Liver (tissue), 9 donors: Measurements from ENCODE around the gene HOXA1. TPM values are rescaled to one million over a fixed set of nuclear protein-coding genes. Genes with fewer than 3 reads are reported as not detected.

Source experiments
- DNase-seq: peaks from one replicate; pipeline ENCODE4 v3.0.0-alpha.2; 2017; ENCODE audit warnings: low spot score
- H3K27ac ChIP-seq, 2 donors: one replicate each; pipeline ENCODE4 v1.7.0; 2013; ENCODE audit warnings: inconsistent platforms in 2 of 2, low read length in 2 of 2, control low read depth in 1 of 2, low read depth in 1 of 2, mild to moderate bottlenecking in 1 of 2
- H3K27me3 ChIP-seq, 4 donors: one replicate each; pipeline versions ENCODE4 v1.6.1 to v1.7.0; 2013; ENCODE audit warnings: low read length in 3 of 4, inconsistent platforms in 1 of 4, mild to moderate bottlenecking in 1 of 4, moderate library complexity in 1 of 4; ENCODE audit not compliant: control insufficient read depth in 4 of 4, insufficient read depth in 4 of 4
- H3K36me3 ChIP-seq, 4 donors: one replicate each; pipeline versions ENCODE4 v1.6.1 to v1.7.0; 2013; ENCODE audit warnings: low read length in 3 of 4, mild to moderate bottlenecking in 3 of 4, low read depth in 1 of 4, moderate library complexity in 1 of 4; ENCODE audit not compliant: control insufficient read depth in 4 of 4, insufficient read depth in 3 of 4
- H3K4me1 ChIP-seq, 4 donors: one replicate each; pipeline versions ENCODE4 v1.6.1 to v1.7.0; 2013; ENCODE audit warnings: low read length in 3 of 4, mild to moderate bottlenecking in 3 of 4, moderate library complexity in 1 of 4; ENCODE audit not compliant: control insufficient read depth in 4 of 4, insufficient read depth in 4 of 4
- H3K4me3 ChIP-seq, 3 donors: one replicate each; pipeline versions ENCODE4 v1.6.1 to v1.7.0; 2013; ENCODE audit warnings: low read length in 3 of 3, control low read depth in 1 of 3, low read depth in 1 of 3, mild to moderate bottlenecking in 1 of 3
- H3K9ac ChIP-seq, 2 donors: one replicate each; pipeline ENCODE4 v1.7.0; 2013; ENCODE audit warnings: low read length in 2 of 2, mild to moderate bottlenecking in 2 of 2, moderate library complexity in 2 of 2, control low read depth in 1 of 2, low read depth in 1 of 2
- H3K9me3 ChIP-seq, 4 donors: one replicate each; pipeline versions ENCODE4 v1.6.1 to v1.7.0; 2013; ENCODE audit warnings: low read length in 3 of 4; ENCODE audit not compliant: control insufficient read depth in 4 of 4
- ATF3 ChIP-seq: IDR thresholded peaks from 2 replicates; pipeline ENCODE4 v1.6.1; 2016; ENCODE audit warnings: antibody characterized with exemption
- EGR1 ChIP-seq, 2 donors: IDR thresholded peaks; 2 replicates each; pipeline ENCODE4 v1.6.1; 2016 to 2018; ENCODE audit warnings: antibody characterized with exemption in 2 of 2, low read depth in 2 of 2
- FOXA1 ChIP-seq: IDR thresholded peaks from 2 replicates; pipeline ENCODE4 v1.6.1; 2016; ENCODE audit warnings: antibody characterized with exemption
- FOXA2 ChIP-seq: IDR thresholded peaks from 2 replicates; pipeline ENCODE4 v1.6.1; 2016; ENCODE audit warnings: antibody characterized with exemption
- GABPA ChIP-seq, 2 donors: IDR thresholded peaks in 1 of 2; conservative IDR thresholded peaks in 1 of 2; 2 replicates each; pipeline ENCODE4 v1.6.1; 2016; ENCODE audit warnings: antibody characterized with exemption in 2 of 2, mild to moderate bottlenecking in 1 of 2, moderate library complexity in 1 of 2
- HNF4A ChIP-seq, 2 donors: conservative IDR thresholded peaks; 2 replicates each; pipeline ENCODE4 v1.6.1; 2016; ENCODE audit warnings: antibody characterized with exemption in 2 of 2, mild to moderate bottlenecking in 2 of 2
- HNF4G ChIP-seq: IDR thresholded peaks from 2 replicates; pipeline ENCODE4 v1.6.1; 2016; ENCODE audit warnings: antibody characterized with exemption
- JUND ChIP-seq, 2 donors: IDR thresholded peaks; 2 replicates each; pipeline ENCODE4 v1.6.1; 2016; ENCODE audit warnings: antibody characterized with exemption in 2 of 2
- NR2F2 ChIP-seq: IDR thresholded peaks from 2 replicates; pipeline ENCODE4 v1.6.1; 2016; ENCODE audit warnings: antibody characterized with exemption
- RAD21 ChIP-seq, 2 donors: IDR thresholded peaks; 2 replicates each; pipeline ENCODE4 v1.6.1; 2016; ENCODE audit warnings: antibody characterized with exemption in 2 of 2, mild to moderate bottlenecking in 2 of 2
- RXRA ChIP-seq, 2 donors: IDR thresholded peaks; 2 replicates each; pipeline ENCODE4 v1.6.1; 2017 to 2018; ENCODE audit warnings: antibody characterized with exemption in 2 of 2, mild to moderate bottlenecking in 1 of 2
- SP1 ChIP-seq: IDR thresholded peaks from 2 replicates; pipeline ENCODE4 v1.6.1; 2018; ENCODE audit warnings: antibody characterized with exemption, mild to moderate bottlenecking
- TAF1 ChIP-seq: conservative IDR thresholded peaks from 2 replicates; pipeline ENCODE4 v1.6.1; 2016; ENCODE audit warnings: antibody characterized with exemption, mild to moderate bottlenecking
- YY1 ChIP-seq: IDR thresholded peaks from 2 replicates; pipeline ENCODE4 v1.6.1; 2016; ENCODE audit warnings: antibody characterized with exemption, mild to moderate bottlenecking
- WGBS: extraction: QIAGEN DNeasy Blood & Tissue Kit; methylation state at CpG from one replicate; pipeline ENCODE4 v1.1.7; 2013; 5-methylcytosine and 5-hydroxymethylcytosine counted together
- polyA plus RNA-seq, 2 donors: library from polyadenylated mRNA; stranded (reverse) in 1 of 2; unstranded in 1 of 2; fragments of 200-250 nt in 1 of 2; fragments of >200 nt in 1 of 2; fragmentation: Nextera tagmentation in 1 of 2; extraction: Ambion mirVana in 1 of 2; gene quantifications; one replicate each; pipeline versions ENCODE4 v1.2.1 to v1.2.3, GENCODE V29; 2013 to 2015
- total RNA-seq, 2 donors: library from RNA; depleted of rRNA; stranded (reverse); fragments of >200 nt; gene quantifications; one replicate each; pipeline ENCODE4 v1.2.3, GENCODE V29; 2014
- TF ChIP-seq, protein P1 (sequence below): IDR thresholded peaks from 2 replicates; pipeline ENCODE4 v1.6.1; 2016; ENCODE audit warnings: antibody characterized with exemption, mild to moderate bottlenecking
- TF ChIP-seq, protein P2 (sequence below): fragments of 150-350 bp; IDR thresholded peaks from 2 replicates; pipeline ENCODE4 v1.5.1; 2017; ENCODE audit warnings: improper control_type of control experiment, low read depth, low read length; ENCODE audit not compliant: missing input control
- TF ChIP-seq, protein P3 (sequence below): IDR thresholded peaks from 2 replicates; pipeline ENCODE4 v1.6.1; 2016; ENCODE audit warnings: antibody characterized with exemption
- TF ChIP-seq, protein P4 (sequence below): IDR thresholded peaks from 2 replicates; pipeline ENCODE4 v1.6.1; 2016; ENCODE audit warnings: antibody characterized with exemption
- donor health status: healthy.
- donor health status: healthy.
- donor health status: healthy.
- donor health status: healthy.
- donor health status: healthy.

The HOXA1 gene
- total and polyA plus RNA-seq, 4 donors: 0.08 to 0.28 (median 0.21) TPM

DNA sequence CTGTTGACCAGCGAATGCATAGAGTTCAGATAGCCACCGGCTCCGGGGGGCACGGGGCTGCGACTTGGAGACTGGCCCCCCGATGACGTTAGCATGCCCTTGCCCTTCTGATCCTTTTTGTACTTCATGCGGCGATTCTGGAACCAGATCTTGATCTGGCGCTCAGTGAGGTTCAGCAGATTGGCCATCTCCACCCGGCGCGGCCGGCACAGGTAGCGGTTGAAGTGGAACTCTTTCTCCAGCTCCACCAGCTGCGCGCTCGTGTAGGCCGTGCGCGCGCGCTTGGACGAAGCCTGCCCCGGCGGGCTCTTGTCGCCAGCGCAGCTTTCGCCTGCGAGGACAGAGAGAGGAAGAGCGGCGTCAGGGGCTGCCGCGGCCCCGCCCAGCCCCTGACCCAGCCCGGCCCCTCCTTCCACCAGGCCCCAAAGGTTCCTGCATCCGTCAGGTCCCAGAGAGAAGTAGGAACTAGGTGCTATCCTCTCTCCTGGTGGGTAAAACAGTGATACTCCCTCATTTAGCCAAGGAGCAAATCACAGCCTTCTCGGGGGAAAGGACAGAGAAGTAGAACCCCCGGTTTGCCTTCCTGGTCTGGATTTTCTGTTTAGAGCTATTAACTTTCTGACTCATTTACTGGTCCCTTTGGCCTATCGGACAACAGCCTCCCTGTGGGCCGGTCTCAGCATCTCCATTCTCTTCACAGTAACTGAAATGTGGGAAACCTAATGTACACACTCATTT, 12.8 kb upstream of the HOXA1 start:
- H3K36me3 ChIP-seq: no peaks in the 10 kb centered on the region
- TF ChIP-seq EGR1 (IDR thresholded peaks at IDR 0.05; ENCODE audit: low read depth in 2 of 2): no peak
- no peak for TF ChIP-seq SP1
- TF ChIP-seq NR2F2: no peak
- no peak for TF ChIP-seq JUND (IDR thresholded peaks at IDR 0.05)
- TF ChIP-seq RXRA (IDR thresholded peaks at IDR 0.05): no peak
- no peak for TF ChIP-seq YY1
- TF ChIP-seq HNF4A (conservative IDR thresholded peaks at IDR 0.05): no peak
- TF ChIP-seq ATF3: no peak
- TF ChIP-seq, protein P1, sequence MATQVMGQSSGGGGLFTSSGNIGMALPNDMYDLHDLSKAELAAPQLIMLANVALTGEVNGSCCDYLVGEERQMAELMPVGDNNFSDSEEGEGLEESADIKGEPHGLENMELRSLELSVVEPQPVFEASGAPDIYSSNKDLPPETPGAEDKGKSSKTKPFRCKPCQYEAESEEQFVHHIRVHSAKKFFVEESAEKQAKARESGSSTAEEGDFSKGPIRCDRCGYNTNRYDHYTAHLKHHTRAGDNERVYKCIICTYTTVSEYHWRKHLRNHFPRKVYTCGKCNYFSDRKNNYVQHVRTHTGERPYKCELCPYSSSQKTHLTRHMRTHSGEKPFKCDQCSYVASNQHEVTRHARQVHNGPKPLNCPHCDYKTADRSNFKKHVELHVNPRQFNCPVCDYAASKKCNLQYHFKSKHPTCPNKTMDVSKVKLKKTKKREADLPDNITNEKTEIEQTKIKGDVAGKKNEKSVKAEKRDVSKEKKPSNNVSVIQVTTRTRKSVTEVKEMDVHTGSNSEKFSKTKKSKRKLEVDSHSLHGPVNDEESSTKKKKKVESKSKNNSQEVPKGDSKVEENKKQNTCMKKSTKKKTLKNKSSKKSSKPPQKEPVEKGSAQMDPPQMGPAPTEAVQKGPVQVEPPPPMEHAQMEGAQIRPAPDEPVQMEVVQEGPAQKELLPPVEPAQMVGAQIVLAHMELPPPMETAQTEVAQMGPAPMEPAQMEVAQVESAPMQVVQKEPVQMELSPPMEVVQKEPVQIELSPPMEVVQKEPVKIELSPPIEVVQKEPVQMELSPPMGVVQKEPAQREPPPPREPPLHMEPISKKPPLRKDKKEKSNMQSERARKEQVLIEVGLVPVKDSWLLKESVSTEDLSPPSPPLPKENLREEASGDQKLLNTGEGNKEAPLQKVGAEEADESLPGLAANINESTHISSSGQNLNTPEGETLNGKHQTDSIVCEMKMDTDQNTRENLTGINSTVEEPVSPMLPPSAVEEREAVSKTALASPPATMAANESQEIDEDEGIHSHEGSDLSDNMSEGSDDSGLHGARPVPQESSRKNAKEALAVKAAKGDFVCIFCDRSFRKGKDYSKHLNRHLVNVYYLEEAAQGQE: no peak
- TF ChIP-seq, protein P2, sequence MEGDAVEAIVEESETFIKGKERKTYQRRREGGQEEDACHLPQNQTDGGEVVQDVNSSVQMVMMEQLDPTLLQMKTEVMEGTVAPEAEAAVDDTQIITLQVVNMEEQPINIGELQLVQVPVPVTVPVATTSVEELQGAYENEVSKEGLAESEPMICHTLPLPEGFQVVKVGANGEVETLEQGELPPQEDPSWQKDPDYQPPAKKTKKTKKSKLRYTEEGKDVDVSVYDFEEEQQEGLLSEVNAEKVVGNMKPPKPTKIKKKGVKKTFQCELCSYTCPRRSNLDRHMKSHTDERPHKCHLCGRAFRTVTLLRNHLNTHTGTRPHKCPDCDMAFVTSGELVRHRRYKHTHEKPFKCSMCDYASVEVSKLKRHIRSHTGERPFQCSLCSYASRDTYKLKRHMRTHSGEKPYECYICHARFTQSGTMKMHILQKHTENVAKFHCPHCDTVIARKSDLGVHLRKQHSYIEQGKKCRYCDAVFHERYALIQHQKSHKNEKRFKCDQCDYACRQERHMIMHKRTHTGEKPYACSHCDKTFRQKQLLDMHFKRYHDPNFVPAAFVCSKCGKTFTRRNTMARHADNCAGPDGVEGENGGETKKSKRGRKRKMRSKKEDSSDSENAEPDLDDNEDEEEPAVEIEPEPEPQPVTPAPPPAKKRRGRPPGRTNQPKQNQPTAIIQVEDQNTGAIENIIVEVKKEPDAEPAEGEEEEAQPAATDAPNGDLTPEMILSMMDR: no peak
- TF ChIP-seq HNF4G: no peak
- TF ChIP-seq TAF1: no peak
- TF ChIP-seq, protein P3, sequence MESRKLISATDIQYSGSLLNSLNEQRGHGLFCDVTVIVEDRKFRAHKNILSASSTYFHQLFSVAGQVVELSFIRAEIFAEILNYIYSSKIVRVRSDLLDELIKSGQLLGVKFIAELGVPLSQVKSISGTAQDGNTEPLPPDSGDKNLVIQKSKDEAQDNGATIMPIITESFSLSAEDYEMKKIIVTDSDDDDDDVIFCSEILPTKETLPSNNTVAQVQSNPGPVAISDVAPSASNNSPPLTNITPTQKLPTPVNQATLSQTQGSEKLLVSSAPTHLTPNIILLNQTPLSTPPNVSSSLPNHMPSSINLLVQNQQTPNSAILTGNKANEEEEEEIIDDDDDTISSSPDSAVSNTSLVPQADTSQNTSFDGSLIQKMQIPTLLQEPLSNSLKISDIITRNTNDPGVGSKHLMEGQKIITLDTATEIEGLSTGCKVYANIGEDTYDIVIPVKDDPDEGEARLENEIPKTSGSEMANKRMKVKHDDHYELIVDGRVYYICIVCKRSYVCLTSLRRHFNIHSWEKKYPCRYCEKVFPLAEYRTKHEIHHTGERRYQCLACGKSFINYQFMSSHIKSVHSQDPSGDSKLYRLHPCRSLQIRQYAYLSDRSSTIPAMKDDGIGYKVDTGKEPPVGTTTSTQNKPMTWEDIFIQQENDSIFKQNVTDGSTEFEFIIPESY: no peak
- TF ChIP-seq, protein P4, sequence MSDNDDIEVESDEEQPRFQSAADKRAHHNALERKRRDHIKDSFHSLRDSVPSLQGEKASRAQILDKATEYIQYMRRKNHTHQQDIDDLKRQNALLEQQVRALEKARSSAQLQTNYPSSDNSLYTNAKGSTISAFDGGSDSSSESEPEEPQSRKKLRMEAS: no peak
- no peak for TF ChIP-seq GABPA (IDR thresholded peaks at IDR 0.05 in 1 of 2, conservative IDR thresholded peaks at IDR 0.05 in 1 of 2)
- TF ChIP-seq RAD21 (IDR thresholded peaks at IDR 0.05): no peak
- no peak for TF ChIP-seq FOXA2
- no peak for TF ChIP-seq FOXA1
- H3K4me1 ChIP-seq: peaks cover 0 to 3% (median 1%) of the 10 kb centered on the region in 4 donors
- H3K9me3 ChIP-seq: no peaks in the 10 kb centered on the region
- WGBS: 23% methylated on average over 41 of the region's 41 CpGs
- no peak overlapping the region for H3K4me3 ChIP-seq
- peaks cover 0 to 31% (median 5%) of the 10 kb centered on the region in 4 donors for H3K27me3 ChIP-seq
- no peak for DNase-seq
- H3K27ac ChIP-seq: peak overlapping the region; percentile 71
- H3K9ac ChIP-seq: no peak overlapping the region
